Loucy (cell line): ENCODE measurements around the gene SYNGAP1.

Experiments used
- CTCF ChIP-seq: fragments of 200-600 bp; sonication (generic); conservative IDR thresholded peaks from 2 replicates; pipeline ENCODE4 v1.5.1; 2014; ENCODE audit warnings: mild to moderate bottlenecking, antibody characterized with exemption, low read length
- EZH2phosphoT487 ChIP-seq: fragments of 200-600 bp; IDR thresholded peaks from 2 replicates; pipeline ENCODE4 v1.6.1; 2018; ENCODE audit warnings: antibody characterized with exemption, mild to moderate bottlenecking, moderate library complexity, borderline replicate concordance

- TF ChIP-seq CTCF, result no peak
- TF ChIP-seq EZH2phosphoT487, result no peak
Observed at GRCh38 chr6:33441457-33441856, 21.6 kb downstream of the SYNGAP1 start.
